GM04503 (cell line): ENCODE results near the gene TMEM19.

Experiments
- DNase-seq: peaks from one replicate; pipeline ENCODE4 v3.0.0-alpha.2; 2012; ENCODE audit warnings: low read depth

TMEM19 gene

DNA sequence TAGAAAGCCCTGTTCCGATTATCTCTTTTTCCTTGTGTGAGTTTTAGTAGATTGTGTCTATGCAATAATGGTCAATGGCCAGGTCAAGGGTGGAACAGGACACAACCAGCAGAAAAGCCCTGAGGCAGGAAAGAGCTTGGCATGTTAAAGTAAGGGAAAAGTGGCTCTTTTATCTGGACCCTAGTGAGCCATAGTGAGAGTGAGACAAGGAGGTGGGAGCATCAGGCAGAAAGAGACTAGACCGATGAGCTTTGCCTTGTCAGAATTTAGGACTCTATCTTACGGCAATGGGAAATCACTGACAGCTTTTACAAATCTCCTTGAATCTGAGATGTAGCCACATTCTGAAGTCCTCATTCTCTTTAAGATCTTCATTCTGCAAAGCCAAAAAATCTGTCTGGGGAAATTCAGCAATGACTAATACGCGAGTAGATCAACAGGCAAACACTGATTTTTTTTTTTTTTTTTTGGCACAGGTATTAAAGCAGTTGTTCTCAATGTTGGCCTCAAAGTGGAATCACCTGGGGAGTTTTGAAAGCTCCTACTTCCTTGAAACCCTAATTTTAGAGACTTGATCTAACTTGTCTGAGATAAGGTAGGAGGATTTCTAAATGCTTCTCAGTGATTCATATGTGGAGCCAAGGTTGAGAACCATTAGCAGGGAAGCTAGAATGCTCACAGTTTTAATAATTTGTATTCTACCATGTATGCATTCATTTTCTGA, 33.9 kb downstream of the TMEM19 start:
- DNase-seq, result no peak

DNA sequence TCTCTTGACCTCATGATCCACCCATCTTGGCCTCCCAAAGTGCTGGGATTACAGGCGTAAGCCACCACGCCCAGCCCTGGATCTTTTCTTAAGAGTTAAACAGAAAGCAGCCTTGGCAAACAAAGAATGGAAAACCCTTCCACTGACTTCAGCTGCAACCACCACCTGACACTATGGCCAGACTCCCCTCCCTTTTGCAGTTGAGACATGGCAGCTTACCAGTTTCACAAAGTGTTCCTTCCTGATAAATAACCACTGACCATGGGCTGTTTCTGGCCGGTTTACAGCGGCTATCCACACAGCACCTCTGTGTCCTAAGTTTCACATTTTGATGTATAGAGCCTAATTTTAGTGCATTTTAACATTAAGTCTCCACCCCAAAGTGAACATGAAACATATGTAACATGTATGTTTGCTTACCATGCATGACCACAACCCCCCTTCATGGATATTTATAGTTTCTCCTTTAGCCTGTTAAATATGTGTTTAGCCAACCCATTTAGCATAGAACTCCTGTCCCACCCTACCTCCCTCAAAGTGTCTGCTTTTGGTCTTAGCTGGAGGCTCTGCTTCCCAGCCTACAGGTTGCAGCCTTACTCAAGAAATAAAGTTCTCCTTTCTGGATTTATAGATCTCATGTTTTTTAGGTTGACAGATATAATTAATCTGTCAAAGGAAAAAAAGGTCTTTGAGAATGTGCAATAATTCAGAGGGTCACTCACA, 36.1 kb downstream of the TMEM19 start:
- DNase-seq, result no peak

GRCh38 chr12:71725011-71725410, 39.1 kb downstream of the TMEM19 start:
- DNase-seq, result peak; percentile 73

GRCh38 chr12:71726548-71726947, 40.7 kb downstream of the TMEM19 start:
- no peak for DNase-seq

DNA sequence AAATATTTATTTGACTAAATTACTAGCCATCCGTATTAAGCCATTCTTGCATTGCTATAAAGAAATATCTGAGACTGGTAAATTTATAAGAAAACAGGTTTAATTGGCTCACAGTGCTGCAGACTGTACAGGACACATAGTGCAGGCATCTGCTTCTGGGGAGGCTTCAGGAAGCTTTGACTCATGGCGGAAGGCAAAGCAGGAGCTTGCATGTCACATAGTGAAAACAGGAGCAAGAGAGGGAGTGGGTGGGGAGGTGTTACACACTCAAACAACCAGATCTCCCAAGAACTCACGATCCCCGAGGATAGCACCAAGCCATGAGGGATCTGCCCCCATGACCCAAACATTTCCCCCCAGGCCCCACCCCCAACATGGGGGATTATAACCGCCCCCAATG, 42.1 kb downstream of the TMEM19 start:
- DNase-seq, result no peak

GRCh38 chr12:71730936-71731335, 45.1 kb downstream of the TMEM19 start:
- DNase-seq, result no peak

DNA sequence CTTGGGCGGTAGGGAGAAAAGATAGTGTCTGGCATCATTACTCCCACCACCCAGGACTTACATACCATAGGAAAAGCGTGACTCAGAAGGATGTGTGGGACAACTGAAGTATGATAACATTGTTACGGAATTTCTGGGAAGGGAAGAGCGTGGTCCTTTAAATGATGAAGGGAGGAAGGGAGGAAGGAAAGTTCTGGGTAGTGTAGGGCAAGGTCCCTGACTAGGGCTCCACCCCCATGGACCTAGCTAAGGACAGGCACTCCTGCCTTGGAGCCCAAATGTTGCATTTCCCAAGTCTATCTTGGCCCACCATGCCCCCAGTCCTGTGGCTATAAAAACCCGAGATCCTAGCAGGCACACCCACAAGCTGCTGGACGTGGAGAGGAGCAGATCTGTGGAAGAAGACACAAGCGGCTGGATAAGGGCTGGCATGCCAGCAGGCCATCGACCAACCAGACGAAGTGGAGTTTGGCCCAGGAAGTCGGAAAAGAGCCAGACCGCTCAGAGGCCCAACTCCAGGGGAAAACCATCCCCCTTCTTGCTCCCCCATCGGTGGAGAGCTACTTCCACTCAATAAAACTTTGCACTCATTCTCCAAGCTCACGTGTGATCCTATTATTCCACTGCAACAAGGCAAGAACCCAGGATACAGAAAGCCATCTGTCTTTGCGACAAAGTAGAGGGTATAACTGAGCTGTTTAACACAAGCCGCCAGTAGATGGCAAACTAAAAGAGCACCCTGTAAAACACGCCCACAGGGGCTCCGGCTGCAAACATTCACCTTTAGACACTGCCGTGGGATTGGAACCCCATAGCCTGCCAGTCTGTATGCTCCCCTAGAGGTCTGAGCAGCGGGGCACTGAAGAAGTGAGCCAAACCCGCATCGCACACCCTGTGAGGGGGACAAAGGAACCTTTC, 45.8 kb downstream of the TMEM19 start:
- no peak for DNase-seq

DNA sequence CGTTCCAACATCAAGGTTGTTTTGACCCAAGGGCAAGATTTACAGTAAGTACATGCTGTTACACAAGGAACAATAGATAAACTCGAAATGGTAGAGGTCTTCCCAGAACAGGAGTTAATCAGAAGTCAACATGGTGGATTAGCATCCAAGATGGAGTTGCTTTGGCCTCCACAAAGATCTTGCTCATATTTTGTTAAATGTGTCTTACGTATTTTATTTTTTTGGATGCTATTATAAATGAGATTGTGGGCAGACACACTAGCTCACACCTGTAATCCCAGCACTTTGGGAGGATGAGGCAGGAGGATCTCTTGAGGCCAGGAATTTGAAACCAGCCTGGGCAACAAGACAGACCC, 46.5 kb downstream of the TMEM19 start:
- DNase-seq, result no peak

- DNase-seq, result no peak
These were observed 51.3 kb downstream of the TMEM19 start for GRCh38 chr12:71737197-71737596.

DNA sequence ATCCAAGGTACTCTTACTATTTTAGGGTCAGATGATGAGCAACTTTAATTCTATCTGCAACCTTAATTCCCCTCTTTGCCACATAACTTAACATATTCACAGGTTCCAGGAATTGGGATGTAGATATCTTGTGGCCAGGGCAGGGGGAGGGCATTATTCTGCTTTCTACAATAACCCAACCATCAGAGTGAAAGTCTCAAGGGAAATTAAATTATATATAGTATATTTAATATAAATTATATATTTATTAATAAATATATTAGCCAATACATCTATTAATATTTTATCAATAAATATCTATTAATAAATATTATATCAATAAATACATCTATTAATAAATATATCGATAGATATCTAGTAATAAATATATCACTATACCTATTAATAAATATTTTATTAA, 57.1 kb downstream of the TMEM19 start:
- DNase-seq, result no peak

DNA sequence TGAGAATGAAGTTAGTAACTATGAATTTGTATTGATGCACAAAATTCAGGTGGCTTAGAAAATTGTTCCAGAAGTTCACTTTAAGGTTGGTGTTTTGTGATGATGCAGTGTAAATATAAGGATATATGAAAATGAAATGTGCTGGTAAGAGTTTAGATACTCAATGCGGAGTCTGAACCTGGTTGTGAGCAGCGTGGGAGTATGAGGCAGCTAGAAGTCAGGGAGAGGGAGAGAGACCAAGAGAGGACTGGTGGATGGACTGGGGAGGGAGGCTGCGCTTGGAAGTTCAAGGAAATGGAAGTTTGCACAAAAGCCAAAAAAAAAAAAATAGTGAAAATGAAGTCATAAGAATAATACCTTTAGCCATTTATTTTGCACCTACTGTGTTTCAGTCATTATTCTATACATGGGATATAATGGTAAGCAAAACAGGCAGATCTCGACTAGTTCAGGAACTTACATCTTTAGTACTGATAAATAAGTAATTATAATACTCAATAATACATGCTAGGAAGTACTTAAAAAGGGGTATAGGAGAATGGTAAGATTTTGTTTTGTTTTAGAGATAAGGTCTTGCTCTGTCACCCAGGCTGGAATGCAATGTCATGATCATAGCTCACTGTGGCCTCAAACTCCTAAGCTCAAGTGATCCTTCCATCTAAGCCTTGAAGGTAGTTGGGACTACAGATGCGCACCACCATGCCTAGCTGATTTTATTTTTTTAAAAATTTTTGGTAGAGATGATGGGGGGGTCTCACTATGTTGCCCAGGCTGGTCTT, 58.8 kb downstream of the TMEM19 start:
- no peak for DNase-seq

DNA sequence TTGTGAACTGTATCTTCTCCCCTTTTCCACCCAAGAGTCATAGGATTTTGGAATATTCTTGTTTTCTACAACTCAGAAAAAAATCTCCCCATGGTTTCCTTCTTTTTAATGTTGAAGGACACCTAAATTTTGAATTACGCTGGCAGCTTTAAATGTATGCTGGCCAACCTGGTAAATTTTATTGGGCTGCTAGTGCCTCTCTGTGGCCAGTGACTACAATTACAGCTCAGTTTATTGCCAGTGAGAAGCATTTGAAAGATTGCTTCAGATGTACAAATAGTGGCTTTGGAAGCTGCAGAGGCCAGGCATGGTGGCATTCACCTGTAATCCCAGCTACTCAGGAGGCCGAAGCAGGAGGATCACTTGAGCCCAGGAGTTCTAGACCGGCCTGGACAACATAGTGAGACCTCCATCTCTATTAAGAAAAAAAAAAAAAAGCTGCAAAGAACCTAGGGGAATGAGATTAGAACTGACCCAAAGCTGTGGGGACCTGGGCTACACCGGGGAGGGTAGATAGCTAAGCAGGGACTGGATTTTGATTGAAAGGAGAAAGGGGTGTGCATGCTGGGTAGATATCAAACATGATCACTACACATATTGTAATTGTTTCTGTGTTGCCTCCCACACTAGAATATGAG, 61.2 kb downstream of the TMEM19 start:
- no peak for DNase-seq

DNA sequence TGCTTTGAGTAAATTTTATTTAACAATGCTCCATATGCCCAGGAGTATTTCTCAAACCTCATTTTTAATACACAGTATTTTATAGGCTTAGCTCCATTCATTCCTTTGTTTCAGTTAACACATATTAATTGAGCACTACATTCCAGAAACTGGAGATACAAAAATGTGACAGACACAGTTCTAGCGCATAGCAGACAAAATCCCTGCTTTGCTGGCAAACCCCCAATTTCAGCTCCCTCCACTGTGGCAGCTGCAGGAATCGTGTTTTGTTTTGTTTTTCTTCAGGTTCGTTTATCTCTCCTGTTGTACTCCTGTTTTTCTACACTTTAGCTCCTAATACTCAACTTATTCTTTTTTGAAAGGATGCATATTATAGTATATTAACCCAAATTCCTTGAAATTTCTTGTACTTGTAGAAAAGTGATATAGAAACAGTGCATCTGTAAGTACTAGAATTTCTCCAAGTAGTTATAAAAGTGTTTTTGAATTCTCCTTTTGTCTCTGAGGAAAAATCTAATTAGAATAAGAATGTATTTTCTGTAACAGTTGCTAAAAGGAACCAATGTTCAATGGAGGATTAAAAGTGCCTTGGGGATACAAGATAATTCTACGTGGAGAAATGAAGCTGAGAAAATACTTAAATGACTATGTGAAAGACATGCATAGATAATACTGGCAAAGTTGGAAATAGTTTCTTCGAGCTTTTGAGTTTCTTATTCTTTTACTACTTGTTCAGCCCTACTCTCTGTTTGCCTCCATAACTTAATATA, 62.4 kb downstream of the TMEM19 start:
- no peak for DNase-seq

DNA sequence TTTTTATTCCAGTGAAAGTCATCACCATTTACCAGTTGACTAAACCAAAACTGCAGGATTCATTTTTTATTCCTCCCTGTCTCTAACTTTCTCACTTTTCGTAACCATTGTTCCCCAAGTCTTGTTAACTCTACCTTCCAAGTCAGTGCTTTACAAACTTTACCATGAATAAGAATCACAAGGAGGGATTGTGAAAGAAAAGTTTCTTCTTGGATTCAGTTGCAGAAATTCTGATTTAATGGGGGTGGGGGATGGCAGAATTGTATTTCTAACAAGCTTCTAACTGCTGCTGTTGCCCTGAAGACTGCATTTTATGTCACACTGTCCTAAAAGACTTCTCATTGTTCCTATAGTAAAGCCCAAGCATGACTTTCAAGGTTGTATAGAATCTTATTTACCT, 63.8 kb downstream of the TMEM19 start:
- no peak for DNase-seq

DNA sequence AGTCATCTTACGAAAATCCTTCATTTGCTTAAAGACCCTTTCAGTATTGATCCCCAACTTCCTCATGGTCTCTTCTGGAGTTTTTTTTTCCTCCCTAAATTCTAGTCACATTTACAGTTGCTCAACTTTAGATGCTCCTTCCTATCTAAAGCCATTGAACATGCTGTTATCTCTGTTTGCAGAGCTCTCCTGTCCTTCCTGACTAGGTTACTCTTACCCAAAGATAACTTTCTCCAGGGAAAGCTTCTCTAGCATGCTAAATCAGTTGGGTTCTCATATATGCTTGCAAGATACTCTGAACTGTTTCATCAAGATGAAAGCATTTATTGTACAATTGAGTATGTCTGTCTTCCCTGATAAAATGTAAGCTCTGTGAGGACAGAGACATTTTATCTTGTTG, 67.0 kb downstream of the TMEM19 start:
- no peak for DNase-seq
